HCT116 (cell line): ENCODE data around the gene ARL5C. TPM values are rescaled to one million over a fixed set of nuclear protein-coding genes. Genes with fewer than 3 reads are reported as not detected.

Experiments
- ATAC-seq: fragments of 200-7000 bp; cut with Tn5 transposase; 2 replicates; pipeline ENCODE4 v1.9.1; 2020; ENCODE audit warnings: mild to moderate bottlenecking, moderate library complexity
- BruUV-seq: library from RNA; stranded (reverse); fragments of 400-500 nt; replicated peaks from 2 replicates; lab custom pipeline; 2021; lab: Mats Ljungman, UMichigan
- CTCF ChIA-PET: fragments of 300-600 bp; sonication (Branson Sonifier 250); formaldehyde crosslinking; loops from one replicate; lab custom pipeline; 2021; ENCODE audit warnings: antibody characterized with exemption; lab: Charles Lee
- POLR2A ChIA-PET: fragments of 300-600, 350-600 bp; sonication (Branson Sonifier 250); formaldehyde crosslinking; loops from one replicate; lab custom pipeline; 2021; ENCODE audit warnings: antibody characterized with exemption; lab: Charles Lee
- RAD21 ChIA-PET, 2 experiments: fragments of 300-600 bp; sonication (Branson Sonifier 250); formaldehyde crosslinking; loops; one replicate each; lab custom pipeline; 2023; ENCODE audit warnings: low total read pairs in 2 of 2; ENCODE audit not compliant: uncharacterized antibody in 2 of 2, unreplicated experiment in 2 of 2, low non-redundant PET in 1 of 2; lab: Charles Lee
- DNase-seq: peaks from one replicate; pipeline ENCODE4 v3.0.0-alpha.2; 2010; ENCODE audit warnings: low read depth, low spot score
- H2AFZ ChIP-seq: fragments of 200-600 bp; shearing (Covaris generic), sonication (generic); 2 replicates; pipeline ENCODE4 v1.6.1; 2017; ENCODE audit warnings: low read depth, mixed run types, mixed read lengths, antibody characterized with exemption, low read length; ENCODE audit not compliant: poor library complexity, severe bottlenecking
- H3K27ac ChIP-seq: 2 replicates; pipeline ENCODE4 v1.5.1; 2012; ENCODE audit warnings: low read depth, low read length
- H3K27me3 ChIP-seq: fragments of 200-600 bp; sonication (generic); 2 replicates; pipeline ENCODE4 v1.6.1; 2016; ENCODE audit warnings: mixed run types, low read length, mixed read lengths; ENCODE audit not compliant: insufficient read depth
- H3K36me3 ChIP-seq, 2 experiments: fragments of 200-500 bp in 1 of 2; fragments of 200-600 bp in 1 of 2; sonication (Bioruptor generic) in 1 of 2; sonication (generic) in 1 of 2; 2 replicates each; pipeline versions ENCODE4 v1.5.1 to v1.6.1; 2014 to 2016; ENCODE audit warnings: low read length in 2 of 2, inconsistent platforms in 1 of 2, mixed read lengths in 1 of 2, mixed run types in 1 of 2; ENCODE audit not compliant: insufficient read depth in 2 of 2, control insufficient read depth in 1 of 2
- H3K4me1 ChIP-seq, 2 experiments: fragments of 200-600 bp in 1 of 2; sonication (generic) in 1 of 2; 2 replicates each; pipeline versions ENCODE4 v1.5.1 to v1.6.1; 2012 to 2017; ENCODE audit warnings: low read length in 2 of 2, inconsistent platforms in 1 of 2, mild to moderate bottlenecking in 1 of 2, mixed read lengths in 1 of 2, mixed run types in 1 of 2, moderate library complexity in 1 of 2; ENCODE audit not compliant: insufficient read depth in 2 of 2, control insufficient read depth in 1 of 2
- H3K4me2 ChIP-seq: fragments of 200-600 bp; sonication (generic); 2 replicates; pipeline ENCODE4 v1.6.1; 2017; ENCODE audit warnings: mixed run types, low read length, mixed read lengths
- H3K4me3 ChIP-seq, 2 experiments: fragments of 200-600 bp in 1 of 2; sonication (generic) in 1 of 2; replicated peaks in 1 of 2; 2 replicates each; pipeline ENCODE4 v1.5.1; 2011 to 2016; ENCODE audit warnings: low read length in 2 of 2, control low read depth in 1 of 2, low read depth in 1 of 2, mild to moderate bottlenecking in 1 of 2, mixed read lengths in 1 of 2, mixed run types in 1 of 2
- H3K79me2 ChIP-seq: fragments of 200-600 bp; sonication (generic); 2 replicates; pipeline ENCODE4 v1.6.1; 2017; ENCODE audit warnings: mild to moderate bottlenecking, mixed run types, low read length, moderate library complexity, mixed read lengths; ENCODE audit not compliant: insufficient read depth
- H3K9ac ChIP-seq: fragments of 200-600 bp; sonication (generic); 2 replicates; pipeline ENCODE4 v1.6.1; 2016; ENCODE audit warnings: low read length, mixed read lengths
- H3K9me2 ChIP-seq: fragments of 200-600 bp; sonication (generic), shearing (Covaris generic); 2 replicates; pipeline ENCODE4 v1.6.1; 2017; ENCODE audit warnings: mixed run types, mild to moderate bottlenecking, moderate library complexity; ENCODE audit not compliant: insufficient read depth
- H3K9me3 ChIP-seq, 2 experiments: fragments of 200-500 bp in 1 of 2; fragments of 200-600 bp in 1 of 2; sonication (Bioruptor generic) in 1 of 2; sonication (generic) in 1 of 2; 2 replicates each; pipeline ENCODE4 v1.6.1; 2014 to 2017; ENCODE audit warnings: low read length in 2 of 2, mixed read lengths in 2 of 2, inconsistent platforms in 1 of 2, low read depth in 1 of 2, mild to moderate bottlenecking in 1 of 2, mixed run types in 1 of 2, moderate library complexity in 1 of 2; ENCODE audit not compliant: control insufficient read depth in 1 of 2, insufficient read depth in 1 of 2
- H4K20me1 ChIP-seq: fragments of 200-600 bp; sonication (generic), shearing (Covaris generic); 2 replicates; pipeline ENCODE4 v1.6.1; 2017; ENCODE audit warnings: mixed run types, mild to moderate bottlenecking, moderate library complexity; ENCODE audit not compliant: insufficient read depth
- CEBPB ChIP-seq: IDR thresholded peaks from 2 replicates; pipeline ENCODE4 v1.6.1; 2012; ENCODE audit warnings: low read depth
- EGR1 ChIP-seq: IDR thresholded peaks from 2 replicates; pipeline ENCODE4 v1.6.1; 2012; ENCODE audit warnings: low read depth
- ELF1 ChIP-seq: IDR thresholded peaks from 2 replicates; pipeline ENCODE4 v1.6.1; 2012; ENCODE audit warnings: low read depth, borderline replicate concordance
- EZH2 ChIP-seq: fragments of 200-600 bp; sonication (generic); IDR thresholded peaks from 2 replicates; pipeline ENCODE4 v1.6.1; 2017; ENCODE audit warnings: antibody characterized with exemption, mixed run types
- EZH2phosphoT487 ChIP-seq: fragments of 200-600 bp; IDR thresholded peaks from 2 replicates; pipeline ENCODE4 v1.6.1; 2018; ENCODE audit warnings: antibody characterized with exemption, borderline replicate concordance
- FOSL1 ChIP-seq: IDR thresholded peaks from 2 replicates; pipeline ENCODE4 v1.6.1; 2012; ENCODE audit warnings: low read depth
- JUND ChIP-seq: IDR thresholded peaks from 2 replicates; pipeline ENCODE4 v1.6.1; 2012
- POLR2A ChIP-seq: IDR thresholded peaks from 2 replicates; pipeline ENCODE4 v1.7.0; 2011; ENCODE audit warnings: borderline replicate concordance; ENCODE audit not compliant: insufficient read depth, insufficient read length; ENCODE audit errors: extremely low read depth
- RAD21 ChIP-seq: IDR thresholded peaks from 2 replicates; pipeline ENCODE4 v1.6.1; 2012; ENCODE audit warnings: low read depth, mild to moderate bottlenecking
- REST ChIP-seq: IDR thresholded peaks from 2 replicates; pipeline ENCODE4 v1.6.1; 2012; ENCODE audit warnings: low read depth
- SRF ChIP-seq: IDR thresholded peaks from 2 replicates; pipeline ENCODE4 v1.6.1; 2012; ENCODE audit warnings: low read depth
- YY1 ChIP-seq: IDR thresholded peaks from 2 replicates; pipeline ENCODE4 v1.6.1; 2011; ENCODE audit warnings: low read length, low read depth, moderate library complexity, mild to moderate bottlenecking; ENCODE audit not compliant: insufficient replicate concordance; ENCODE audit errors: extremely low read depth
- ZFX ChIP-seq: fragments of 450-650 bp; IDR thresholded peaks from 2 replicates; pipeline ENCODE4 v1.6.1; 2017
- ZNF274 ChIP-seq: fragments of 200-500 bp; sonication (Bioruptor generic); IDR thresholded peaks from 2 replicates; pipeline ENCODE4 v1.6.1; 2014; ENCODE audit warnings: mild to moderate bottlenecking, low read depth, low read length, inconsistent platforms
- intact Hi-C: fragments of 100-400 bp; cut with micrococcal nuclease; formaldehyde crosslinking; loops from 2 replicates; pipeline ENCODE4 v1.10.0; 2022
- total RNA-seq: library from RNA; stranded (reverse); gene quantifications from one replicate; pipeline ENCODE4 v1.2.1, GENCODE V29; 2021; ENCODE audit not compliant: unreplicated experiment

ARL5C gene
- total RNA-seq, 1 experiment from 2014 or later: not detected

DNA sequence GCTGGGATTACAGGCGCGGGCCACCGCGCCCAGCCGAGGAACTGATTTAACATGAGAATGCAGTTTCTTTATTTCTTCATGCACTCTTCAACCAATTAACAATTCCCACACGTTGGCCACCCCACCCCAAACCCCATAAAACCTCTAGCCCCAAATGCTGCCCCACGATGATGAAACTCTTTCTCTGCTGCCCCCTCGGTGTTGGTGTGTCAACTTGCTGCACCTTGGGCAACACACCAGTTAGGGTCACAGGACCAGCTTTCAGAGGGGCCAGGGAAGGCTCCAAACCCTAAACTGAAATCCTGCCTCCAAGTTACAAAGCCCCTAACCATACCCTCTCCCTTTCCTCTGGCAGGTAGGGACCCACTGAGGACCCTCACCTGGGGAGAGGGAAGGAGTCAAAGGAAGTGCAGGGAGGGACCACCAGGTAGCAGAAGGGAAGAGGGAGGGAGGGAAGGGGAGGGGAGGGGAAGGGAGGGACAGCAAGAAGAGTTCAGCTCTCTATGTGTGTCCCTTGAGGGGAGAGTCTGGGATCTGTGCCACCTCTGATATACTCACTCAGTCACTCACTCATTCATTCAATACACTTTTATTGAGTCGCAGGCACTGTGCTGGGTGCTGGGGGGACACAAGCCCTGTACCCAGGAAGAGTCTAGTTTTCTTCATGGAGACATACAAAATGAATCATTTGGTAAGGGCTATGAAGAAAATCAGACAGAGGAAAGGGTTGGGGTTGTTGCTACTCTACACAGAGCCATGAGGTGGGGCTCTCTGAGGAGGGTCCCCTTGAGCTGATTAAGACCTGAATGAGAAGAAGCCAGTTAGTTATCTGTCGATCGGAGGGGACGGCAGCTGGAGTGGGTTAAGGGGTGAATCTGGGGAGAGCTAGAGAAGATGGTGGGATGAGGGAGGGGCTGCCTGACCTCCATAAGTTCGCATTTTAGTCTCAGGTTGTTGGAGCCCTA, 18.5 kb downstream of the ARL5C start:
- RAD21 ChIA-PET: no interaction called here
- Histone ChIP-seq H3K9ac (no peak overlapping the region), H3K36me3 (no peaks in the 10 kb centered on the region), H3K27ac (no peak overlapping the region)
- TF ChIP-seq EGR1 (no peak), FOSL1 (no peak), EZH2 (no peak), CEBPB (no peak), ZFX (no peak), ELF1 (no peak)
- TF ChIP-seq, all 23 proteins: peak for 0
- H3K27me3 ChIP-seq: no peaks in the 10 kb centered on the region
- DNase-seq: no peak
- H3K79me2 ChIP-seq: no peaks in the 10 kb centered on the region
- H3K4me2 ChIP-seq: no peak overlapping the region
- no peaks in the 10 kb centered on the region for H3K9me3 ChIP-seq
- H4K20me1 ChIP-seq: no peaks in the 10 kb centered on the region
- ChIA-PET POLR2A (interaction anchor here (0.9 to 1.0 kb wide), 2 partner anchors 52 to 171 kb away, joined by 3 to 4 read pairs; no protein-coding TSS in a partner anchor), CTCF (interaction anchor here (5.5 kb wide), 1 partner anchor 164 kb away, joined by 28 read pairs; no protein-coding TSS in a partner anchor)
- no peak overlapping the region for H2AFZ ChIP-seq
- no peak overlapping the region for H3K4me3 ChIP-seq
- peaks cover 5 to 6% of the 10 kb centered on the region in 2 experiments for H3K4me1 ChIP-seq
- no TSS peak for BruUV-seq
- intact Hi-C loops: no loop called here
- H3K9me2 ChIP-seq: no peaks in the 10 kb centered on the region
- no peak for ATAC-seq

DNA sequence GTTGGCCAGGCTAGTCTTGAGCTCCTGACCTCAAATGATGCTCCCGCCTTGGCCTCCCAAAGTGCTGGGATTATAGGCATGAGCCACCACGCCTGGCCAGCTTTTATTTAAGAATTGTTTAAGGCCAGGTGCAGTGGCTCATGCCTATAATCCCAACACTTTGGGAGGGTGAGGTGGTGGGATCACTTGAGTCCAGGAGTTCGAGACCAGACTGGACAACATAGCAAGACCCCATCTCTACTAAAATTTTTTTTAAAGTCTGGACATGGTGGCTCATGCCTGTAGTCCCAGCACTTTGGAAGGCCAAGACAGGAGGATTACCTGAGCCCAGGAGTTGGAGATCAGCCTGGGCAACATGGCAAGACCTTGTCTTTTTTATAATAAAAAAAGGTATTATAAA, 19.7 kb downstream of the ARL5C start:
- H3K27ac ChIP-seq: no peak overlapping the region
- H3K4me2 ChIP-seq: no peak overlapping the region
- ChIA-PET POLR2A (interaction anchor here (0.9 kb wide), 1 partner anchor 54 kb away, joined by 4 read pairs; no protein-coding TSS in a partner anchor), RAD21 (no interaction called here), CTCF (interaction anchor here (1.2 to 5.5 kb wide), 2 partner anchors 29 to 163 kb away, joined by 4 to 28 read pairs; no protein-coding TSS in a partner anchor)
- ATAC-seq (no peak), DNase-seq (no peak)
- H2AFZ ChIP-seq: no peak overlapping the region
- no peaks in the 10 kb centered on the region for H3K9me2 ChIP-seq
- H3K36me3 ChIP-seq: no peaks in the 10 kb centered on the region
- intact Hi-C loops: no loop called here
- no peaks in the 10 kb centered on the region for H3K79me2 ChIP-seq
- no peaks in the 10 kb centered on the region; a peak in 1 of 4 replicates for H3K4me1 ChIP-seq
- BruUV-seq: no TSS peak
- no peaks in the 10 kb centered on the region for H4K20me1 ChIP-seq
- H3K9ac ChIP-seq: no peak overlapping the region
- no peaks in the 10 kb centered on the region for H3K27me3 ChIP-seq
- no peak overlapping the region for H3K4me3 ChIP-seq
- no peaks in the 10 kb centered on the region for H3K9me3 ChIP-seq
- TF ChIP-seq REST (no peak), ZNF274 (no peak), YY1 (no peak), EZH2 (no peak), JUND (no peak), POLR2A (no peak), SRF (no peak), RAD21 (no peak), EZH2phosphoT487 (no peak), EGR1 (no peak)
